K562 (cell line): Measurements from ENCODE around the gene LMBR1L. TPM values are rescaled to one million over a fixed set of nuclear protein-coding genes. Genes with fewer than 3 reads are reported as not detected.

ENCODE experiments used
- BHLHE40 ChIP-seq: IDR thresholded peaks from 2 replicates; pipeline ENCODE4 v1.6.1; 2011; ENCODE audit warnings: low read length, improper control_type of control experiment
- BRCA1 ChIP-seq, 2 experiments: fragments of 450-650 bp in 1 of 2; sonication (generic) in 1 of 2; formaldehyde crosslinking in 1 of 2; IDR thresholded peaks; 2 replicates each; pipeline versions ENCODE4 v1.5.0 to v1.6.1; 2017 to 2020; ENCODE audit warnings: mild to moderate bottlenecking in 1 of 2, missing genetic modification reagents in 1 of 2
- CAMTA2 ChIP-seq: fragments of 250-450 bp; sonication (Bioruptor Pico); conservative IDR thresholded peaks from 2 replicates; pipeline ENCODE4 v1.5.1; 2022
- HDAC8 ChIP-seq: fragments of 450-650 bp; IDR thresholded peaks from 2 replicates; pipeline ENCODE4 v1.6.1; 2016; ENCODE audit warnings: mild to moderate bottlenecking, missing genetic modification characterization, moderate library complexity, missing compliant biosample characterization
- KDM1A ChIP-seq, 2 experiments: fragments of 450-650 bp; IDR thresholded peaks; 2 replicates each; pipeline ENCODE4 v1.6.1; 2016; ENCODE audit warnings: mild to moderate bottlenecking in 2 of 2
- MAZ ChIP-seq, 2 experiments: fragments of 450-650 bp in 1 of 2; sonication (generic) in 1 of 2; formaldehyde crosslinking; IDR thresholded peaks in 1 of 2; conservative IDR thresholded peaks in 1 of 2; 2 replicates each; pipeline versions ENCODE4 v1.4.0 to v1.5.0; 2020; ENCODE audit warnings: mild to moderate bottlenecking in 1 of 2, missing genetic modification reagents in 1 of 2
- MBD2 ChIP-seq: sonication (generic); IDR thresholded peaks from 2 replicates; pipeline ENCODE4 v1.6.1; 2016; ENCODE audit warnings: low read depth, borderline replicate concordance
- MEIS2 ChIP-seq: fragments of 450-650 bp; IDR thresholded peaks from 2 replicates; pipeline ENCODE4 v1.6.1; 2014; ENCODE audit warnings: mild to moderate bottlenecking; ENCODE audit not compliant: partially characterized antibody
- MYNN ChIP-seq, 2 experiments: sonication (generic); formaldehyde crosslinking in 1 of 2; IDR thresholded peaks; 2 replicates each; pipeline versions ENCODE4 v1.5.0 to v1.6.1; 2016 to 2020; ENCODE audit warnings: antibody characterized with exemption in 1 of 2, missing genetic modification reagents in 1 of 2
- SIRT6 ChIP-seq: IDR thresholded peaks from one replicate; pipeline ENCODE4 v1.6.1; 2012; ENCODE audit warnings: low read depth, mild to moderate bottlenecking, control low read depth, inconsistent platforms, low read length, moderate library complexity
- ZC3H4 ChIP-seq: sonication (generic); formaldehyde crosslinking; IDR thresholded peaks from 2 replicates; pipeline ENCODE4 v1.9.0; 2021; ENCODE audit warnings: missing genetic modification reagents, borderline replicate concordance
- polyA plus RNA-seq, 8 experiments: library from polyadenylated mRNA; depleted of rRNA in 4 of 8; stranded (reverse) in 5 of 8; unstranded in 3 of 8; fragments of >200 nt; fragmentation: Nextera tagmentation in 2 of 8; fragmentation: Illumina TruSeq in 1 of 8; extraction: Ambion mirVana in 2 of 8; extraction: Trizol in 1 of 8; gene quantifications; 2 replicates each; pipeline versions ENCODE4 v1.2.1 to v1.2.3, GENCODE V29; 2011 to 2014; ENCODE audit warnings: inconsistent platforms in 1 of 8, missing spikeins in 1 of 8
- total RNA-seq, 7 experiments: library from RNA; depleted of rRNA in 6 of 7; stranded (reverse); fragments of >200 nt in 6 of 7; fragmentation: Illumina TruSeq in 2 of 7; extraction: Trizol in 2 of 7; gene quantifications; 2 replicates each; pipeline versions ENCODE4 v1.2.1 to v1.2.3, GENCODE V29; 2011 to 2021; ENCODE audit warnings: low replicate concordance in 1 of 7
- TF ChIP-seq, protein P1 (sequence below), 2 experiments: IDR thresholded peaks in 1 of 2; conservative IDR thresholded peaks in 1 of 2; 2 replicates each; pipeline ENCODE4 v1.6.1; 2016; ENCODE audit warnings: low read depth in 2 of 2, mild to moderate bottlenecking in 1 of 2, missing compliant biosample characterization in 1 of 2, missing genetic modification characterization in 1 of 2, moderate library complexity in 1 of 2
- TF ChIP-seq, protein P2 (sequence below): fragments of 250-450 bp; sonication (Bioruptor Pico); IDR thresholded peaks from 2 replicates; pipeline ENCODE4 v1.5.0; 2021
- TF ChIP-seq, protein P3 (sequence below): fragments of 450-650 bp; formaldehyde crosslinking; IDR thresholded peaks from 2 replicates; pipeline ENCODE4 v1.4.0; 2022; ENCODE audit warnings: missing genetic modification characterization
- TF ChIP-seq, protein P4 (sequence below): fragments of 250-450 bp; sonication (Bioruptor Pico); IDR thresholded peaks from 2 replicates; pipeline ENCODE4 v1.9.0; 2021; ENCODE audit warnings: mild to moderate bottlenecking, inconsistent platforms

The LMBR1L gene
- total and polyA plus RNA-seq, 9 of the 15 experiments (the other 6 are each of a cell fraction or from before 2014, with no cell fraction given), result 2.5 to 57.0 (median 31.1) TPM

GRCh38 chr12:49126852-49127763, 16.5 kb upstream of the LMBR1L start (continued):
- TF ChIP-seq, protein P1, sequence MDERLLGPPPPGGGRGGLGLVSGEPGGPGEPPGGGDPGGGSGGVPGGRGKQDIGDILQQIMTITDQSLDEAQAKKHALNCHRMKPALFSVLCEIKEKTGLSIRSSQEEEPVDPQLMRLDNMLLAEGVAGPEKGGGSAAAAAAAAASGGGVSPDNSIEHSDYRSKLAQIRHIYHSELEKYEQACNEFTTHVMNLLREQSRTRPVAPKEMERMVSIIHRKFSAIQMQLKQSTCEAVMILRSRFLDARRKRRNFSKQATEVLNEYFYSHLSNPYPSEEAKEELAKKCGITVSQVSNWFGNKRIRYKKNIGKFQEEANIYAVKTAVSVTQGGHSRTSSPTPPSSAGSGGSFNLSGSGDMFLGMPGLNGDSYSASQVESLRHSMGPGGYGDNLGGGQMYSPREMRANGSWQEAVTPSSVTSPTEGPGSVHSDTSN (CRISPR knock-in tag; IDR thresholded peaks at IDR 0.05; ENCODE audit: low read depth), result no peak
- TF ChIP-seq, protein P1 (tag; conservative IDR thresholded peaks at IDR 0.05; ENCODE audit: low read depth), result peak; percentile 68
- peak in 1 of 2 experiments; percentile 46; a peak in 2 of 4 replicates for TF ChIP-seq MAZ (CRISPR knock-in tag; conservative IDR thresholded peaks at IDR 0.05 in 1 of 2, IDR thresholded peaks at IDR 0.05 in 1 of 2)
- peak; percentile 86 for TF ChIP-seq MYNN (IDR thresholded peaks at IDR 0.05)
- no peak for TF ChIP-seq MYNN (CRISPR knock-in tag; IDR thresholded peaks at IDR 0.05)
- TF ChIP-seq MBD2, result no peak
- TF ChIP-seq, protein P2, sequence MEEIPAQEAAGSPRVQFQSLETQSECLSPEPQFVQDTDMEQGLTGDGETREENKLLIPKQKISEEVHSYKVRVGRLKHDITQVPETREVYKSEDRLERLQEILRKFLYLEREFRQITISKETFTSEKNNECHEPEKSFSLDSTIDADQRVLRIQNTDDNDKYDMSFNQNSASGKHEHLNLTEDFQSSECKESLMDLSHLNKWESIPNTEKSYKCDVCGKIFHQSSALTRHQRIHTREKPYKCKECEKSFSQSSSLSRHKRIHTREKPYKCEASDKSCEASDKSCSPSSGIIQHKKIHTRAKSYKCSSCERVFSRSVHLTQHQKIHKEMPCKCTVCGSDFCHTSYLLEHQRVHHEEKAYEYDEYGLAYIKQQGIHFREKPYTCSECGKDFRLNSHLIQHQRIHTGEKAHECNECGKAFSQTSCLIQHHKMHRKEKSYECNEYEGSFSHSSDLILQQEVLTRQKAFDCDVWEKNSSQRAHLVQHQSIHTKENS (CRISPR knock-in tag), result 0 out of 2 replicates have a peak, but pooled peaks have one; percentile 5
- TF ChIP-seq, protein P3, sequence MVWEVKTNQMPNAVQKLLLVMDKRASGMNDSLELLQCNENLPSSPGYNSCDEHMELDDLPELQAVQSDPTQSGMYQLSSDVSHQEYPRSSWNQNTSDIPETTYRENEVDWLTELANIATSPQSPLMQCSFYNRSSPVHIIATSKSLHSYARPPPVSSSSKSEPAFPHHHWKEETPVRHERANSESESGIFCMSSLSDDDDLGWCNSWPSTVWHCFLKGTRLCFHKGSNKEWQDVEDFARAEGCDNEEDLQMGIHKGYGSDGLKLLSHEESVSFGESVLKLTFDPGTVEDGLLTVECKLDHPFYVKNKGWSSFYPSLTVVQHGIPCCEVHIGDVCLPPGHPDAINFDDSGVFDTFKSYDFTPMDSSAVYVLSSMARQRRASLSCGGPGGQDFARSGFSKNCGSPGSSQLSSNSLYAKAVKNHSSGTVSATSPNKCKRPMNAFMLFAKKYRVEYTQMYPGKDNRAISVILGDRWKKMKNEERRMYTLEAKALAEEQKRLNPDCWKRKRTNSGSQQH (CRISPR knock-in tag), result peak; percentile 97
- no peak for TF ChIP-seq BHLHE40
- TF ChIP-seq KDM1A (IDR thresholded peaks at IDR 0.05), result peak; percentile 90 to 91
- TF ChIP-seq MEIS2, result peak; percentile 88
- peak; percentile 25 for TF ChIP-seq SIRT6
- TF ChIP-seq BRCA1 (IDR thresholded peaks at IDR 0.05), result no peak
- TF ChIP-seq BRCA1 (CRISPR knock-in tag; IDR thresholded peaks at IDR 0.05), result no peak
- TF ChIP-seq, protein P4, sequence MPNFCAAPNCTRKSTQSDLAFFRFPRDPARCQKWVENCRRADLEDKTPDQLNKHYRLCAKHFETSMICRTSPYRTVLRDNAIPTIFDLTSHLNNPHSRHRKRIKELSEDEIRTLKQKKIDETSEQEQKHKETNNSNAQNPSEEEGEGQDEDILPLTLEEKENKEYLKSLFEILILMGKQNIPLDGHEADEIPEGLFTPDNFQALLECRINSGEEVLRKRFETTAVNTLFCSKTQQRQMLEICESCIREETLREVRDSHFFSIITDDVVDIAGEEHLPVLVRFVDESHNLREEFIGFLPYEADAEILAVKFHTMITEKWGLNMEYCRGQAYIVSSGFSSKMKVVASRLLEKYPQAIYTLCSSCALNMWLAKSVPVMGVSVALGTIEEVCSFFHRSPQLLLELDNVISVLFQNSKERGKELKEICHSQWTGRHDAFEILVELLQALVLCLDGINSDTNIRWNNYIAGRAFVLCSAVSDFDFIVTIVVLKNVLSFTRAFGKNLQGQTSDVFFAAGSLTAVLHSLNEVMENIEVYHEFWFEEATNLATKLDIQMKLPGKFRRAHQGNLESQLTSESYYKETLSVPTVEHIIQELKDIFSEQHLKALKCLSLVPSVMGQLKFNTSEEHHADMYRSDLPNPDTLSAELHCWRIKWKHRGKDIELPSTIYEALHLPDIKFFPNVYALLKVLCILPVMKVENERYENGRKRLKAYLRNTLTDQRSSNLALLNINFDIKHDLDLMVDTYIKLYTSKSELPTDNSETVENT (CRISPR knock-in tag), result peak; percentile 46; the same call in 1 of the 2 replicates
- 0 out of 2 replicates have a peak, but pooled peaks have one; percentile 19 for TF ChIP-seq CAMTA2 (CRISPR knock-in tag)
- no peak for TF ChIP-seq HDAC8 (tag)
- no peak for TF ChIP-seq ZC3H4 (CRISPR knock-in tag)
